ENCODE data around the gene BDKRB2. TPM values are rescaled to one million over a fixed set of nuclear protein-coding genes. Genes with fewer than 3 reads are reported as not detected.

Gene BDKRB2
- total and polyA plus RNA-seq, 2 of the 13 experiments (the other 11 are each of a cell fraction or from before 2014, with no cell fraction given), result 0.03 TPM; not detected in 1

GRCh38 chr14:96251656-96252155 is 47.1 kb downstream of the BDKRB2 start:
- Histone ChIP-seq H3K9me3 (ENCODE audit: low read length) (no peaks in the 10 kb centered on the region), H3K4me3 (replicated peaks in 1 of 3; ENCODE audit: insufficient read depth in 1 of 3, low read depth in 2 of 3, low read length in 3 of 3) (no peak overlapping the region), H3K79me2 (ENCODE audit: insufficient read depth, low read length) (no peaks in the 10 kb centered on the region), H3K27ac (ENCODE audit: extremely low read length, insufficient read depth, low read length) (no peak overlapping the region), H3K36me3 (replicated peaks in 1 of 2; ENCODE audit: control insufficient read depth in 1 of 2, insufficient read depth in 2 of 2, low read length in 2 of 2) (no peaks in the 10 kb centered on the region), H4K20me1 (ENCODE audit: insufficient read depth, low read length) (no peaks in the 10 kb centered on the region), H2AFZ (ENCODE audit: low read length) (no peak overlapping the region), H3K4me1 (ENCODE audit: insufficient read depth, low read length) (no peaks in the 10 kb centered on the region), H3K9ac (ENCODE audit: insufficient read depth, low read depth, low read length) (no peak overlapping the region), H3K27me3 (ENCODE audit: control insufficient read depth in 1 of 2, insufficient read depth in 2 of 2, low read length in 2 of 2) (peaks cover 0 to 26% of the 10 kb centered on the region in 2 experiments; a peak in 2 of 5 replicates), H3K4me2 (ENCODE audit: low read depth, low read length) (no peak overlapping the region)
- POLR2A ChIA-PET, result no interaction called here
- FAIRE-seq (no peak), ATAC-seq (no peak), DNase-seq (ENCODE audit: low spot score) (no peak)
- intact Hi-C loops (cut with micrococcal nuclease; ENCODE audit: unreplicated experiment), result no loop called here
- in situ Hi-C loops (cut with HindIII; ENCODE audit: extremely low pct_ligation_motif_present, low pct_unique_long_range_greater_than_20kb), result no loop called here
- 3% methylated on average over 2 of the region's 4 CpGs for WGBS (ENCODE audit: low lambda C conversion rate)
- TF ChIP-seq ZNF619 (CRISPR knock-in tag; IDR thresholded peaks at IDR 0.05) (no peak), TAF1 (CRISPR knock-in tag; IDR thresholded peaks at IDR 0.05) (no peak), BORCS8-MEF2B (CRISPR knock-in tag; IDR thresholded peaks at IDR 0.05) (no peak), ZNF562 (CRISPR knock-in tag; IDR thresholded peaks at IDR 0.05; ENCODE audit: borderline replicate concordance) (no peak), ZNF674 (CRISPR knock-in tag; IDR thresholded peaks at IDR 0.05; ENCODE audit: low read depth) (no peak), ZNF891 (CRISPR knock-in tag; IDR thresholded peaks at IDR 0.05) (no peak), HDAC2 (CRISPR knock-in tag; IDR thresholded peaks at IDR 0.05) (no peak), PPARG (CRISPR knock-in tag; conservative IDR thresholded peaks at IDR 0.05) (no peak), ATF4 (CRISPR knock-in tag; IDR thresholded peaks at IDR 0.05) (no peak), ZNF790 (CRISPR knock-in tag; IDR thresholded peaks at IDR 0.05; ENCODE audit: borderline replicate concordance) (no peak)
- BruUV-seq (replicated peaks), result no TSS peak
- CTCF ChIA-PET (ENCODE audit: low intra/inter-chr PET ratio, low total read pairs), result no interaction called here
